Endothelial cell of hepatic sinusoid (primary cell): ENCODE results near the gene GYPB.
"Not testable (repeated sequence)": the region's sequence is repeated elsewhere in the genome, so short reads cannot be mapped to it uniquely, and the experiment has no call there.

Source experiments
- in situ Hi-C: cut with HindIII; loops from 2 replicates; pipeline ENCODE4 v1.10.0; 2017; ENCODE audit warnings: low sequenced_read_pairs

The GYPB gene

DNA sequence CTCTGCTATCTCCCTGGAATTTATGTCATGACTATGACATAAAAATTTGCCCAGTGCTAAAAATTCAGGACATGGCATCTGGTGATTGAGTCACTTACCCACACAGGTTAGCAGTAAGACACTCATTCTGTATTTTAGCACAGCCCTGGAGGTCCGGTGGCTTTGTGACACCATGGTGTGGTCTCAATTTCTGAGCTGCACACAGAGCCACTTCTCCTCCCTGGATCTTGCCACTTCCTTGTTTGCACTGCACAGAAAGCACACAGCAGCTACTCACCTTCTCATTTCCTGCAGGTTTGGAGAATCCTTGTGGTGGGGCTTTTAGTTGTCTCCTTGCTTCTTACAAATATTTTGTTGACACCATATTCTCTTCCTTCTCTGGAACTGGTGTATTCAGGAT is 69.0 kb downstream of the GYPB start:
- in situ Hi-C loops, result not testable (repeated sequence)

DNA sequence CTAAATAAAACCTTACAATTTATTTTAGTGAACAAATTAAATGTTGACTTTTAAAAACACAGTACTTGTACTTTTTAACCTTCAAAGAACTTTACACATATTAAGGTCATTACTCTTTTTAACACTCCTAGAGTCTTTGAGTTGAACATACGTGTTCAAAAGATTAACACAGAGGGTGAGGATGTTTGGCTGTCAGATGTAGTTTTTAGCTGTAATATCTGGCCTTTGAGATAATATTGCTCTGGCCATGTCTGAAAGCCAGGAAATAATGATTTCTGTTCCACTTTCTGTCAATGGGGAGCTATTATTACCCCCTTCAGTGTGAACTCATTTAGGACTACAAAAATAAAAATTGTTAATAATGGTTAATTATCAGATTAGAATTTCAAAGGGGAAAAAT is 71.7 kb downstream of the GYPB start:
- in situ Hi-C loops, result not testable (repeated sequence)
